Measurements from ENCODE around the gene PRKAR2A. TPM values are rescaled to one million over a fixed set of nuclear protein-coding genes. Genes with fewer than 3 reads are reported as not detected.

PRKAR2A gene
- total RNA-seq, 1 donor from 2014 or later: 75.5 TPM

DNA sequence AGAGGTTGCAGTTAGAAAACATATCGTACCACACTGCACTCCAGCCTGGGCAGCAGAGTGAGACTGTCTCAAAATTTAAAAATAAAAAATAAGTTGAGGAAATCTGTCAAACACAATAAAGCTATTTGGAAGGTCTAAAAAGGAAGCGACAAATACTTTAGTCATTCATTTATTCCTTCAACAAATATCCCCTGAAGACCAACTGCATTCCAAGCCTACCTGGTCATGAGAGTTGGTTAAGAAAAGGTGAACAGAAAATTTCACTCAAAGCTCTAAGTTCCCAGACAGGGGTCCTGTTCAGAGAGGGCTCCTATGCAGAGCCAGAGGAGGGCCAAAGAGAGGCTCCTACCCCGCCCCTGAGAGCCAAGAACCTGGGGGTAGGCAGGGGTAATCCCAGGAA is 15.4 kb upstream of the PRKAR2A start:
- Mint-ChIP-seq H3K36me3 (ENCODE audit: low read depth) (peaks cover 19% of the 10 kb centered on the region), H3K27me3 (ENCODE audit: low read depth) (no peaks in the 10 kb centered on the region), H3K27ac (ENCODE audit: unreplicated experiment) (no peak overlapping the region), H3K4me1 (ENCODE audit: low read depth) (no peaks in the 10 kb centered on the region), H3K4me3 (ENCODE audit: unreplicated experiment) (no peak overlapping the region), H3K9me3 (ENCODE audit: low read depth) (no peaks in the 10 kb centered on the region)
- peak; percentile 4 for DNase-seq (ENCODE audit: low spot score)
- TF ChIP-seq CTCF (IDR thresholded peaks at IDR 0.05): no peak

DNA sequence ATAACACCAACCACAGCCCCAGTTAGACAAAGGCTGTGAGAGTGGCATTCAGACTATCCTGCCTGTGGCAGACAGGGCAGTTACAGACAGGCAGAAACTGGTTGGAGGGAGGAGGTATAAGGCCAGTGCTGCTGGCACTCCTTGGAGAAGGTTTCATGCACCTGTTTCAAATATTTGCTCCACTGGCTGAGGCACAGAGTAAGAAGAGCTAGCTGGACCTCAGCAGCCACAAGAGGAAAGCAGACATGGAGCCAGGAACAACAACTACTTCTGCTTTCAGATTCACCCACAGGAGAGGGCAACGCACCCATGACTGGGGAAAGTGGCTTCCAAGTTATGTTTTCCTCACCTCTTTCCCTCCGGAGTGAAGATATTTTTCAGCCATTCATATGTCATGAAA is 11.5 kb upstream of the PRKAR2A start:
- TF ChIP-seq CTCF (IDR thresholded peaks at IDR 0.05): no peak
- no peak overlapping the region for H3K4me3 Mint-ChIP-seq (ENCODE audit: unreplicated experiment)
- peaks cover 23% of the 10 kb centered on the region for H3K36me3 Mint-ChIP-seq (ENCODE audit: low read depth)

GRCh38 chr3:48858709-48859108 is 11.0 kb upstream of the PRKAR2A start:
- no peak for TF ChIP-seq CTCF (IDR thresholded peaks at IDR 0.05)
- no peak overlapping the region for H3K4me3 Mint-ChIP-seq (ENCODE audit: unreplicated experiment)
- H3K4me1 Mint-ChIP-seq (ENCODE audit: low read depth): no peaks in the 10 kb centered on the region
- H3K27ac Mint-ChIP-seq (ENCODE audit: unreplicated experiment): no peak overlapping the region
- H3K27me3 Mint-ChIP-seq (ENCODE audit: low read depth): no peaks in the 10 kb centered on the region
- H3K36me3 Mint-ChIP-seq (ENCODE audit: low read depth): peaks cover 23% of the 10 kb centered on the region
- no peaks in the 10 kb centered on the region for H3K9me3 Mint-ChIP-seq (ENCODE audit: low read depth)
- no peak for DNase-seq (ENCODE audit: low spot score)

More for the DNA sequence above, 11.5 kb upstream of the PRKAR2A start:
- H3K27me3 Mint-ChIP-seq (ENCODE audit: low read depth): no peaks in the 10 kb centered on the region
- DNase-seq (ENCODE audit: low spot score): no peak
- H3K9me3 Mint-ChIP-seq (ENCODE audit: low read depth): no peaks in the 10 kb centered on the region
- no peaks in the 10 kb centered on the region for H3K4me1 Mint-ChIP-seq (ENCODE audit: low read depth)
- H3K27ac Mint-ChIP-seq (ENCODE audit: unreplicated experiment): no peak overlapping the region

DNA sequence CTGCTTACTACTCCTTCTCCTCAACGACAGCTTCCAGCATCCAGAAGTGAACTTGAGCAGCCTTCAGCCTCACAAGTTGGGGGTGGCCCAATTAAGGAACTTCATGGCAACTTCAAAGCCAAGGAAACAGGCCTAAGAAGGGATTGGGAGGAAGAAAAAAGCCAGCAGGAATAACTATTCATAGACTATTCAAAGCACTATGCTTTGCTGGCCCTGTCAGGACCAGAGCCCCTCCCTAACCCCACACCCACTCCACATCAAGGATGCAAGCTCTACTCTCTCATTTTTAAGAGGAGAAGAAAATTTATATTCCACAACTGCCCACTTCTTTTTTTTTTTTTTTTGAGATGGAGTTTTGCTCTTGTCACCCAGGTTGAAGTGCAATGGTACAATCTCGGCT is 10.0 kb upstream of the PRKAR2A start:
- Mint-ChIP-seq H3K36me3 (ENCODE audit: low read depth) (peaks cover 22% of the 10 kb centered on the region), H3K27ac (ENCODE audit: unreplicated experiment) (no peak overlapping the region), H3K4me1 (ENCODE audit: low read depth) (no peaks in the 10 kb centered on the region), H3K4me3 (ENCODE audit: unreplicated experiment) (no peak overlapping the region), H3K27me3 (ENCODE audit: low read depth) (no peaks in the 10 kb centered on the region), H3K9me3 (ENCODE audit: low read depth) (no peaks in the 10 kb centered on the region)
- no peak for TF ChIP-seq CTCF (IDR thresholded peaks at IDR 0.05)
- DNase-seq (ENCODE audit: low spot score): peak; percentile 4

DNA sequence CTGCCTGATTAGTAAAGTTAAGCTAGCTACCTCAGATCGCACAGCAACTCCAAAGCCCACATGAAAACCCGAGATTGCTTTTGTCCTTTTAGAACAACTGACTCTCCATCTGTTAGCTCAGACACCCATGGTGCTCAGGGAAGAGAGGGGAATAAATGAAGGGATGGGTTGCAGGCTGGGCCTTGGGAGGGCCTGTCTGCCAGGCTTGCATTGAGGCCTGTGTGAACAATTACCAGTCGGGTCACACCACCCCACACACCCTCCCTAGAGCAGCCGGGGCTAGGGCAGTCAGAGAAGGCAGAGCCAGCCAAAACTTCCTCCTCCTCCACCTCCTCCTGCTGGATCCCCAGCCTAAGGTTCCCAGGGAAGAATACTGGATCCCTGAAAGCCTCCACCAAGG is 8.8 kb upstream of the PRKAR2A start:
- H3K27me3 Mint-ChIP-seq (ENCODE audit: low read depth): no peaks in the 10 kb centered on the region
- H3K4me3 Mint-ChIP-seq (ENCODE audit: unreplicated experiment): no peak overlapping the region
- no peaks in the 10 kb centered on the region for H3K9me3 Mint-ChIP-seq (ENCODE audit: low read depth)
- no peak for TF ChIP-seq CTCF (IDR thresholded peaks at IDR 0.05)
- peaks cover 16% of the 10 kb centered on the region for H3K36me3 Mint-ChIP-seq (ENCODE audit: low read depth)
- DNase-seq (ENCODE audit: low spot score): peak; percentile 59
- H3K27ac Mint-ChIP-seq (ENCODE audit: unreplicated experiment): no peak overlapping the region
- no peaks in the 10 kb centered on the region for H3K4me1 Mint-ChIP-seq (ENCODE audit: low read depth)

Measured in chondrocyte (in vitro differentiated cells).